ENCODE measurements around the gene PPFIA1.

GRCh38 chr11:70414341-70415100, 144.0 kb downstream of the PPFIA1 start:
- TF ChIP-seq POLR2A (IDR thresholded peaks at IDR 0.05; ENCODE audit: low read length) (no peak), GATA1 (IDR thresholded peaks at IDR 0.05; ENCODE audit: low read depth, low read length) (no peak)
